ENCODE results near the gene PHC3. TPM values are rescaled to one million over a fixed set of nuclear protein-coding genes. Genes with fewer than 3 reads are reported as not detected.
A peak's percentile ranks its signal among the peaks of the same experiment; 100 is the strongest.

The PHC3 gene
- total RNA-seq, 4 donors from 2014 or later = 44.9 to 87.0 (median 69.7) TPM

DNA sequence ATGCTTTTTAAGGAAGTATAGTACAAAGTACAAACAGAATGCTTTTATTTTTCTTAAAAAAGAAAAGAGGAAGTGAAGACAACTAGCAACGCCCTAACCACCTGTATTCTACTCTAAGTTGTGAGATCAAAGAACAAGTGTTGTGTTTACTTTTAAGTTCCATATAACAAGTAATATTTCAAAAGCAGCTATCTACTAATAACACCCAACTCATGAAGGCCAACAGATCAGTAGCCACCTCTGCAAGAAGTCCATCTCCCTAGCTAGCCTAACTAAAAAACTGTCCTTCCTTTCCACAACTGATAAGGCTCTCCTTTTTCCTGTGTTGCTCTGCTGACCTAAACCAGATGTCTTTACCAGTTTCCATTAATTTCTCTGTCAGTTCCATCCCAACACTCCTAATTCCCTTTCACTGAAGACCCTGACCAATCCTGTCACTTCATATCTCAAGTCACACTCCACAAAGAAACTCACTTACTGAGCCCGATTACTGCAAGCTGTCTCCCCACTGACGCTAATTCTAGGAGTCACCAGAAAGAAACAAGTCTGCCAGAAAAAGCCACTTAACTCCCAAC lies 26.9 kb downstream of the PHC3 start:
- Histone ChIP-seq H3K4me1 (peaks cover 13 to 47% (median 25%) of the 10 kb centered on the region in 4 donors), H3K27ac (peak overlapping the region; percentile 69 to 78 (median 74)), H3K27me3 (no peaks in the 10 kb centered on the region), H3K4me3 (no peak overlapping the region), H3K9me3 (no peaks in the 10 kb centered on the region), H3K36me3 (no peaks in the 10 kb centered on the region)
- 29 to 34% methylated on average over 3 of the region's 3 CpGs for WGBS, 2 donors (ENCODE audit: low coverage in 1 of 2)
- in situ Hi-C loops (cut with MboI; ENCODE audit: low pct_ligation_motif_present in 1 of 4, low pct_unique_long_range_greater_than_20kb in 1 of 4, low sequenced_read_pairs in 3 of 4) = no loop called here
- no peak for DNase-seq
- TF ChIP-seq, protein P1, sequence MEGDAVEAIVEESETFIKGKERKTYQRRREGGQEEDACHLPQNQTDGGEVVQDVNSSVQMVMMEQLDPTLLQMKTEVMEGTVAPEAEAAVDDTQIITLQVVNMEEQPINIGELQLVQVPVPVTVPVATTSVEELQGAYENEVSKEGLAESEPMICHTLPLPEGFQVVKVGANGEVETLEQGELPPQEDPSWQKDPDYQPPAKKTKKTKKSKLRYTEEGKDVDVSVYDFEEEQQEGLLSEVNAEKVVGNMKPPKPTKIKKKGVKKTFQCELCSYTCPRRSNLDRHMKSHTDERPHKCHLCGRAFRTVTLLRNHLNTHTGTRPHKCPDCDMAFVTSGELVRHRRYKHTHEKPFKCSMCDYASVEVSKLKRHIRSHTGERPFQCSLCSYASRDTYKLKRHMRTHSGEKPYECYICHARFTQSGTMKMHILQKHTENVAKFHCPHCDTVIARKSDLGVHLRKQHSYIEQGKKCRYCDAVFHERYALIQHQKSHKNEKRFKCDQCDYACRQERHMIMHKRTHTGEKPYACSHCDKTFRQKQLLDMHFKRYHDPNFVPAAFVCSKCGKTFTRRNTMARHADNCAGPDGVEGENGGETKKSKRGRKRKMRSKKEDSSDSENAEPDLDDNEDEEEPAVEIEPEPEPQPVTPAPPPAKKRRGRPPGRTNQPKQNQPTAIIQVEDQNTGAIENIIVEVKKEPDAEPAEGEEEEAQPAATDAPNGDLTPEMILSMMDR (IDR thresholded peaks at IDR 0.05) = no peak
- TF ChIP-seq POLR2AphosphoS5 (IDR thresholded peaks at IDR 0.05) (no peak), POLR2A (IDR thresholded peaks at IDR 0.05) (no peak), EP300 (IDR thresholded peaks at IDR 0.05; ENCODE audit: low read depth) (no peak)
- intact Hi-C loops (cut with DNase I; ENCODE audit: low total_unique reads) = loop anchor here (5.0 kb wide), 1 partner anchor 623 kb away; no protein-coding TSS in a partner anchor

DNA sequence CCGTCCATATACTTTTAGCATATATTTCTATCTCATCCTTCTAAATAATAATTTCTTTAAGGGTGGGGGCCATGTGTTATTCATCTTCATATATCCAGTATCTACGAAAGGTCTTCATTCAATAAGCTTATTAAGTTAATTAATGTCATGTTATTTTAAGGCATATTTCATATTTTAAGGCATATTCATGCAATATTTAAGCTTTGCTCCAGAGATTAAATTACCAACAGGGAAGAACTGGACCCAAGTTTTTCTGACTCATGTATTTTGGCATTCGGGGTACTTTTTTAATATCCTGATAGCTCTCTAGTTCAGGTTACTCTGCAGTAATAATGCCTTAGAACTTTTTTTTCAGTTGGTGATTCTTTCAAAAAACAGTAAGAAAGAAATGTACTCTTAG lies 27.4 kb downstream of the PHC3 start:
- intact Hi-C loops (cut with DNase I; ENCODE audit: low total_unique reads) = loop anchor here (5.0 kb wide), 1 partner anchor 623 kb away; no protein-coding TSS in a partner anchor
- no peaks in the 10 kb centered on the region for H3K36me3 ChIP-seq
- H3K27me3 ChIP-seq = no peaks in the 10 kb centered on the region
- WGBS, 2 donors (ENCODE audit: low coverage in 1 of 2) = 72 to 75% methylated on average over 3 of the region's 3 CpGs
- no peaks in the 10 kb centered on the region for H3K9me3 ChIP-seq
- H3K4me1 ChIP-seq = peaks cover 12 to 43% (median 21%) of the 10 kb centered on the region in 4 donors
- no peak overlapping the region for H3K4me3 ChIP-seq
- no peak for DNase-seq
- TF ChIP-seq EP300 (IDR thresholded peaks at IDR 0.05; ENCODE audit: low read depth) (no peak), POLR2AphosphoS5 (IDR thresholded peaks at IDR 0.05) (no peak), POLR2A (IDR thresholded peaks at IDR 0.05) (no peak)
- TF ChIP-seq, protein P1 (IDR thresholded peaks at IDR 0.05) = no peak
- H3K27ac ChIP-seq = peak overlapping the region; percentile 69 to 78 (median 74)
- in situ Hi-C loops (cut with MboI; ENCODE audit: low pct_ligation_motif_present in 1 of 4, low pct_unique_long_range_greater_than_20kb in 1 of 4, low sequenced_read_pairs in 3 of 4) = no loop called here

DNA sequence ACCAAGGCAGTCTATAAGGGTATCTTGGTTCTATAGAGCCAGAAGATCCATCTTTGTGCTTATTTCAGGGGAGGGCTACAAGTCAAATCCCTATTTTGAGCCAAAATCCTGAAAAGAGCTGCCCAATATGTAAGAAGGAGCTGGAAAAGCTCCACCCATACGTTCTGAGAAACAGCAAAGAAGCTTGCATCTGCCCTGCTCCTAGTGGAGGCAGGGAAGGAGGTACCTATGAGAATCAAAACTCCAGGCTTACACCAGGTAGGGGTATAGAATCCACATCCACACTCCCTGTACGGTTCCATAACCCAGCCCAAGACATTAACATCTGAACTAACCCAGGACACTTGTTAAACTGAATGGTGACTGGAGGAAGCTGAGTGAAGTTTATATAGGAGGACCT lies 30.0 kb downstream of the PHC3 start:
- H3K9me3 ChIP-seq = no peaks in the 10 kb centered on the region
- peaks cover 12 to 38% (median 21%) of the 10 kb centered on the region in 4 donors for H3K4me1 ChIP-seq
- H3K4me3 ChIP-seq = no peak overlapping the region
- DNase-seq = no peak
- intact Hi-C loops (cut with DNase I; ENCODE audit: low total_unique reads) = loop anchor here (5.0 kb wide), 1 partner anchor 626 kb away; no protein-coding TSS in a partner anchor
- H3K36me3 ChIP-seq = peaks cover 0 to 7% (median 0%) of the 10 kb centered on the region in 4 donors
- H3K27ac ChIP-seq = no peak overlapping the region
- no peak for TF ChIP-seq POLR2A (IDR thresholded peaks at IDR 0.05)
- TF ChIP-seq EP300 (IDR thresholded peaks at IDR 0.05; ENCODE audit: low read depth) = no peak
- TF ChIP-seq POLR2AphosphoS5 (IDR thresholded peaks at IDR 0.05) = no peak
- TF ChIP-seq, protein P1 (IDR thresholded peaks at IDR 0.05) = no peak
- 51 to 73% methylated on average over 2 of the region's 2 CpGs for WGBS, 2 donors (ENCODE audit: low coverage in 1 of 2)
- in situ Hi-C loops (cut with MboI; ENCODE audit: low pct_ligation_motif_present in 1 of 4, low pct_unique_long_range_greater_than_20kb in 1 of 4, low sequenced_read_pairs in 3 of 4) = no loop called here
- H3K27me3 ChIP-seq = no peaks in the 10 kb centered on the region

DNA sequence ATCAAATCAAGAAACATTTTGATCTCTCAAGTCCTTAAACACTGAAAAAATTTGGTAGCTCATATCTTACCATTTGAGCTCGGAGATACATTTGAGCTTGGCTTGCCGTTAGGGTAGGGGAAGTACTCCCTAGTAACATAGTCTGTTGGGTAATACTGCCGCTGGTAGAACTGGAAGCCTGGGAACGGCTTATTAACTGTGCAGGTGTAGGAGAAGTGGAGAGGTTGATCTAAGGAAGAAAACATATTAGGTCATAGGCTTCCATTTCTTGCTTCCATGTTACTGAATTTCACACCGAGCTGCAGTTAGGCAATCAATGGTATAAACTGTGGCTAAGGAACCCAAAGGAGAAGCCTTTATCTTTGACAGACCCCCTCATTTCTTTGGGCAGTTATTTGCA lies 32.5 kb downstream of the PHC3 start:
- H3K27me3 ChIP-seq = no peaks in the 10 kb centered on the region
- 79 to 97% methylated on average over 5 of the region's 5 CpGs for WGBS, 2 donors (ENCODE audit: low coverage in 1 of 2)
- no peak overlapping the region for H3K4me3 ChIP-seq
- no peak for DNase-seq
- H3K27ac ChIP-seq = no peak overlapping the region
- peaks cover 0 to 17% (median 5%) of the 10 kb centered on the region in 4 donors for H3K4me1 ChIP-seq
- peaks cover 0 to 14% (median 0%) of the 10 kb centered on the region in 4 donors for H3K36me3 ChIP-seq
- TF ChIP-seq, protein P1 (IDR thresholded peaks at IDR 0.05) = no peak
- TF ChIP-seq EP300 (IDR thresholded peaks at IDR 0.05; ENCODE audit: low read depth) (no peak), POLR2A (IDR thresholded peaks at IDR 0.05) (no peak)
- H3K9me3 ChIP-seq = no peaks in the 10 kb centered on the region
- in situ Hi-C loops (cut with MboI; ENCODE audit: low pct_ligation_motif_present in 1 of 4, low pct_unique_long_range_greater_than_20kb in 1 of 4, low sequenced_read_pairs in 3 of 4) (no loop called here), intact Hi-C loops (cut with DNase I; ENCODE audit: low total_unique reads) (no loop called here)
